ENCODE results near the gene TRAPPC12. TPM values are rescaled to one million over a fixed set of nuclear protein-coding genes. Genes with fewer than 3 reads are reported as not detected.
A peak's percentile ranks its signal among the peaks of the same experiment; 100 is the strongest.

Gene TRAPPC12
- total RNA-seq, result 10 to 100 TPM; 44.3 to 45.8 TPM

- peaks cover 15% of the 10 kb centered on the region for H3K36me3 Mint-ChIP-seq (ENCODE audit: low read depth)
- peaks cover 49% of the 10 kb centered on the region for H3K4me1 Mint-ChIP-seq (ENCODE audit: low read depth)
- peak; percentile 93 for DNase-seq
- H3K9me3 Mint-ChIP-seq, result no peaks in the 10 kb centered on the region
- peak within 1 kb of the TSS; percentile 94 for H3K27ac Mint-ChIP-seq
- H3K4me3 Mint-ChIP-seq, result peak within 1 kb of the TSS; percentile 97
- CTCF ChIA-PET, result interaction anchor here (0.6 to 0.8 kb wide), 3 partner anchors 63 to 194 kb away, joined by 3 to 4 read pairs (median 4); no protein-coding TSS in a partner anchor
- intact Hi-C loops (cut with micrococcal nuclease), result loop anchor here (1.0 kb wide), 2 partner anchors 139 to 734 kb away; partner anchors contain the start of gene ADI1
- no peaks in the 10 kb centered on the region for H3K27me3 Mint-ChIP-seq (ENCODE audit: low read depth)
These were observed at the start of gene TRAPPC12 for GRCh38 chr2:3379647-3380534. TSS of gene TRAPPC12 (plus strand) at chr2:3379694. CDS start at chr2:3387624, 7,930 bp downstream.

GRCh38 chr2:3332133-3332532 is 47.4 kb upstream of the TRAPPC12 start:
- H3K27me3 Mint-ChIP-seq (ENCODE audit: low read depth), result no peaks in the 10 kb centered on the region

DNA sequence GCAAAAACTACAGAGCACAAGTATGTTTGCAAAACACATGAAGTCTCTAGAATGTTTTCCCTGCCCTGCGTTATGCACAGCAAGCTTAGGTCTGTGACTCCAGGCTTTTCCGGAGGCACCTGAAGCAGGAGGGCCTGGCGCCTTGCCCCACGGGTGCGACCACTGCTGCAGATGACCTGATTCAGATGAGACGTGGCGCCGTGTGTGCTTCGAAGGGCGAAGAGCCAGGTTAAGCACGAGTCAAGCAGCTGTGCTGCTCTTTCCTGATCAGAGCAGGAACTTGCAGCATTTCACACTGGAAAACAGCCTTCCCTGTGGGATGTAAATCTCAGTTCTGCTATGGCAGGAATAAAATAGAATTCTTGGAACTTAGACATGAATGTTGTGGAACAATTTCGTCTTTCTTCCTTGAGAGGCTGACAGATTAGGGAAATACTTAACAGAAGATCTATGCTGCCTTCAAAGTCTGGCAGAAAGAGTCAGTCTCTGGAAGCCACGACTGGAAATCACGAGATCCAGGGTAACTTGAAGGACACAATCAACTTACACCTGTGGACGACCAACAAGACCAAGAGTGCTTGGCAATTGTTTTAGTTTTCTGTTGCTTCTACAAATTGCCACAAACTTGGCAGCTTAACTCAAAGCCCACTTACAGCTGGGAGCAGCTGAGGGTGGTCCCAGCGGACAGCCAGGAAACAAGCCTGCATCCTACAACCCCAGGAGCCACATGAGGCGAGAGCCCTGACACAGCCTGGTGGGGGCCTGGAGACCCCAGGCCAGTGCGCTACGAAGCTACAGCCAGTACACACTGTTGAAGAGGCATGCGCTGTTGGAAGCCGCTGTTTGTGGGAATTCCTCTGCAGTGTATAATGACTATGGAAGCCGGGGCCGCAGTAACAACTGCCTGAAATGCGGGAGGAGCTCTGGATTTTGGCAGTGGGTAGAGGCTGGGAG is 44.8 kb upstream of the TRAPPC12 start:
- peaks cover 59% of the 10 kb centered on the region for H3K36me3 Mint-ChIP-seq (ENCODE audit: low read depth)
- CTCF ChIA-PET, result no interaction called here
- intact Hi-C loops (cut with micrococcal nuclease), result no loop called here
- H3K27me3 Mint-ChIP-seq (ENCODE audit: low read depth), result no peaks in the 10 kb centered on the region
- no peak overlapping the region for H3K27ac Mint-ChIP-seq
- DNase-seq, result no peak
- H3K4me3 Mint-ChIP-seq, result no peak overlapping the region
- no peaks in the 10 kb centered on the region for H3K9me3 Mint-ChIP-seq
- H3K4me1 Mint-ChIP-seq (ENCODE audit: low read depth), result no peaks in the 10 kb centered on the region

More at GRCh38 chr2:3332133-3332532, 47.4 kb upstream of the TRAPPC12 start:
- CTCF ChIA-PET, result no interaction called here
- H3K36me3 Mint-ChIP-seq (ENCODE audit: low read depth), result peaks cover 55% of the 10 kb centered on the region
- DNase-seq, result no peak
- H3K9me3 Mint-ChIP-seq, result no peaks in the 10 kb centered on the region
- no peaks in the 10 kb centered on the region for H3K4me1 Mint-ChIP-seq (ENCODE audit: low read depth)
- H3K4me3 Mint-ChIP-seq, result no peak overlapping the region
- intact Hi-C loops (cut with micrococcal nuclease), result no loop called here
- H3K27ac Mint-ChIP-seq, result no peak overlapping the region

DNA sequence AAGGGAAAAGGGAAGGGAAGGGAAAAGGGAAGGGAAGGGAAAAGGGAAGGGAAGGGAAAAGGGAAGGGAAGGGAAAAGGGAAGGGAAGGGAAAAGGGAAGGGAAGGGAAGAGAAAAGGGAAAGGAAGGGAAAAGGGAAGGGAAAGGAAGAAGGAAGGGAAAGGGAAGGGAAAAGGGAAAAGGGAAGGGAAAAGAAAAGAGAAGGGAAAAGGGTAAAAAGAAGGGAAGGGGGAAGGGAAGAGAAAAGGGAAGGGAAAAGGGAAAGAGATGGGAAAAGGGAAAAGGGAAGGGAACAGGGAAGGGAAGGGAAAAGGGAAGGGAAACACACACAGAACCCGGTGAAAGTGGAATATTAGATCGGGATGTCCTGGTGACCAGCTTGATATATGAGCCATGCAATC is 42.6 kb upstream of the TRAPPC12 start:
- Mint-ChIP-seq H3K27ac (no peak overlapping the region), H3K4me3 (no peak overlapping the region), H3K9me3 (no peaks in the 10 kb centered on the region), H3K27me3 (ENCODE audit: low read depth) (no peaks in the 10 kb centered on the region), H3K4me1 (ENCODE audit: low read depth) (no peaks in the 10 kb centered on the region), H3K36me3 (ENCODE audit: low read depth) (peaks cover 47% of the 10 kb centered on the region)
- no peak for DNase-seq
- intact Hi-C loops (cut with micrococcal nuclease), result no loop called here
- CTCF ChIA-PET, result interaction anchor here (0.6 kb wide), 1 partner anchor 125 kb away, joined by 4 read pairs; no protein-coding TSS in a partner anchor

GRCh38 chr2:3338340-3338739 is 41.2 kb upstream of the TRAPPC12 start:
- intact Hi-C loops (cut with micrococcal nuclease), result no loop called here
- CTCF ChIA-PET, result no interaction called here
- H3K27ac Mint-ChIP-seq, result no peak overlapping the region
- no peak overlapping the region for H3K4me3 Mint-ChIP-seq
- no peaks in the 10 kb centered on the region for H3K27me3 Mint-ChIP-seq (ENCODE audit: low read depth)
- no peaks in the 10 kb centered on the region for H3K4me1 Mint-ChIP-seq (ENCODE audit: low read depth)
- DNase-seq, result no peak
- no peaks in the 10 kb centered on the region for H3K9me3 Mint-ChIP-seq
- H3K36me3 Mint-ChIP-seq (ENCODE audit: low read depth), result peaks cover 37% of the 10 kb centered on the region

- H3K9me3 Mint-ChIP-seq, result no peaks in the 10 kb centered on the region
- intact Hi-C loops (cut with micrococcal nuclease), result no loop called here
- H3K36me3 Mint-ChIP-seq (ENCODE audit: low read depth), result peaks cover 24% of the 10 kb centered on the region
These were observed 39.4 kb upstream of the TRAPPC12 start for GRCh38 chr2:3340144-3340543.

GRCh38 chr2:3341336-3341735 is 38.2 kb upstream of the TRAPPC12 start:
- Mint-ChIP-seq H3K4me3 (no peak overlapping the region), H3K4me1 (ENCODE audit: low read depth) (no peaks in the 10 kb centered on the region), H3K36me3 (ENCODE audit: low read depth) (peaks cover 14% of the 10 kb centered on the region), H3K27ac (no peak overlapping the region), H3K9me3 (no peaks in the 10 kb centered on the region), H3K27me3 (ENCODE audit: low read depth) (no peaks in the 10 kb centered on the region)
- intact Hi-C loops (cut with micrococcal nuclease), result no loop called here
- no peak for DNase-seq
- CTCF ChIA-PET, result interaction anchor here (0.6 kb wide), 1 partner anchor 131 kb away, joined by 3 read pairs; no protein-coding TSS in a partner anchor

More at GRCh38 chr2:3340144-3340543, 39.4 kb upstream of the TRAPPC12 start:
- no peak overlapping the region for H3K27ac Mint-ChIP-seq
- H3K4me3 Mint-ChIP-seq, result no peak overlapping the region
- H3K4me1 Mint-ChIP-seq (ENCODE audit: low read depth), result no peaks in the 10 kb centered on the region
- no peak for DNase-seq
- H3K27me3 Mint-ChIP-seq (ENCODE audit: low read depth), result no peaks in the 10 kb centered on the region
- CTCF ChIA-PET, result no interaction called here

DNA sequence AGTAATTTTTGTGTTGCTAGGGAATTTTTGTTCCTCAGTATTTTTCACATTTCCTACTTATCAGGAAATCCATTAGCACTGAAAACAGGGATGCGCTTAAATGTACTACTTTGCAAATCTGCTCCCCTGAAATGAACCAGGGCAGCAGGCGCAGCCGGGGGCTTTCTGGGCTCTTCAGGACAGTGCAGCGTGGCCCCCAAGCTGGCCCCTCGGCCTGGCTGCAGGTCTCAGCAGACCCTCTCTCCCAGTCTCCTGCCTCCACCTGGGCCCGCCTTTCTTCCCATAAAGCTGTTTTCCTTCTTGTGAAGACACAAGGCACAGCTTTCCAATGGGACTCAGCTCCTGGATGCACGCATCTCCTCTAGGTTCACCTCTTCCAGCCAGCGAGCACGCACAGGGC is 37.2 kb upstream of the TRAPPC12 start:
- Mint-ChIP-seq H3K27me3 (ENCODE audit: low read depth) (no peaks in the 10 kb centered on the region), H3K27ac (no peak overlapping the region), H3K36me3 (ENCODE audit: low read depth) (peaks cover 17% of the 10 kb centered on the region), H3K9me3 (no peaks in the 10 kb centered on the region), H3K4me3 (no peak overlapping the region), H3K4me1 (ENCODE audit: low read depth) (no peaks in the 10 kb centered on the region)
- CTCF ChIA-PET, result no interaction called here
- intact Hi-C loops (cut with micrococcal nuclease), result no loop called here
- no peak for DNase-seq

DNA sequence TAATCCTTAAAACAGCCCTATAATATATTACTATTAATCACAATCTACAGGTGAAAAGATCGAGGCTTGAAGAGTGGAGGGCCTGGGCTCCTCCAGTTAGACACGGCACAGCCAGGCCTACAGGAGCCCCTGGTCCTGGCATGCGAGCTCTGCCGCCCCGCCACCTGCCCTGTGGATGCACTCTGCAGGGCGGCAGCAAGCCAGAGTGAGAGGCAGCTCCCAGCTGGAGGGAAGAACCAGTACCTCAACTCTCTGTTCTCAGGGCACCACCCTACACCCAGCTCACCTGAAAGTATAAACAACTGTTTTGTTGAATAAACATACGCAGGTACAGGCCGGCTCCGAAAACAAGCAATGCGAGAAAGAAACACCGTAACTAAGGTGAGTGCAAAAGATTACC is 36.5 kb upstream of the TRAPPC12 start:
- H3K9me3 Mint-ChIP-seq, result no peaks in the 10 kb centered on the region
- intact Hi-C loops (cut with micrococcal nuclease), result no loop called here
- CTCF ChIA-PET, result no interaction called here
- H3K27me3 Mint-ChIP-seq (ENCODE audit: low read depth), result no peaks in the 10 kb centered on the region
- no peaks in the 10 kb centered on the region for H3K4me1 Mint-ChIP-seq (ENCODE audit: low read depth)
- peaks cover 18% of the 10 kb centered on the region for H3K36me3 Mint-ChIP-seq (ENCODE audit: low read depth)
- DNase-seq, result no peak
- H3K27ac Mint-ChIP-seq, result no peak overlapping the region
- H3K4me3 Mint-ChIP-seq, result no peak overlapping the region

GRCh38 chr2:3344897-3345296 is 34.6 kb upstream of the TRAPPC12 start:
- peaks cover 24% of the 10 kb centered on the region for H3K36me3 Mint-ChIP-seq (ENCODE audit: low read depth)
- H3K27me3 Mint-ChIP-seq (ENCODE audit: low read depth), result no peaks in the 10 kb centered on the region
- CTCF ChIA-PET, result no interaction called here
- DNase-seq, result no peak
- H3K9me3 Mint-ChIP-seq, result peaks cover 1% of the 10 kb centered on the region
- H3K4me3 Mint-ChIP-seq, result no peak overlapping the region
- H3K27ac Mint-ChIP-seq, result no peak overlapping the region
- H3K4me1 Mint-ChIP-seq (ENCODE audit: low read depth), result no peaks in the 10 kb centered on the region
- intact Hi-C loops (cut with micrococcal nuclease), result no loop called here

- H3K27ac Mint-ChIP-seq, result no peak overlapping the region
- no peaks in the 10 kb centered on the region for H3K27me3 Mint-ChIP-seq (ENCODE audit: low read depth)
- no peak for DNase-seq
- no peak overlapping the region for H3K4me3 Mint-ChIP-seq
- intact Hi-C loops (cut with micrococcal nuclease), result no loop called here
- H3K9me3 Mint-ChIP-seq, result peaks cover 8% of the 10 kb centered on the region
- CTCF ChIA-PET, result no interaction called here
- H3K36me3 Mint-ChIP-seq (ENCODE audit: low read depth), result peaks cover 29% of the 10 kb centered on the region
- H3K4me1 Mint-ChIP-seq (ENCODE audit: low read depth), result no peaks in the 10 kb centered on the region
These were observed 33.9 kb upstream of the TRAPPC12 start for GRCh38 chr2:3345621-3346020.

DNA sequence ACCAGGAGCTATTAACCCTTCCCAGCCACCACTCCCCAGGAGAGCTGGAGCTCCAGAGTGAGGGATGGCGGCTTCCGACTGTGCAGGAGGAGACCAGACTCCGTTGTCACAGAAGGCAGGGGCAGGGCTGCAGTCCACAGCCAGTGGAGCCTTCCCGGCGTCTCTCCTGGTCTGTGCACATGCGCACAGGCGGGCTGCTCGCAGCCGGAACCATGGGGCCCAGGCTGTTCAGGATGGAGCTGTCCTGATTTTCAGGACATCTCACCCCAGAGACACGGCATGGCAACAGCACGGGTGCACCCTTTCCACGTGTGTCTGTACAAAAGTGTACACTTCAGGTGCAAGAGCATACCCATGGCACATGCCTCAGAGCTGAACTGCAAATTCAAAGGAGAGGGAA is 30.7 kb upstream of the TRAPPC12 start:
- intact Hi-C loops (cut with micrococcal nuclease), result no loop called here
- H3K27ac Mint-ChIP-seq, result no peak overlapping the region
- H3K9me3 Mint-ChIP-seq, result peaks cover 14% of the 10 kb centered on the region
- DNase-seq, result no peak
- H3K27me3 Mint-ChIP-seq (ENCODE audit: low read depth), result no peaks in the 10 kb centered on the region
- no peaks in the 10 kb centered on the region for H3K4me1 Mint-ChIP-seq (ENCODE audit: low read depth)
- CTCF ChIA-PET, result no interaction called here
- H3K36me3 Mint-ChIP-seq (ENCODE audit: low read depth), result peaks cover 54% of the 10 kb centered on the region
- H3K4me3 Mint-ChIP-seq, result no peak overlapping the region

All from activated naive CD4-positive, alpha-beta T cell treated with anti-CD3 and anti-CD28 coated beads for 36 hours (primary cell).